NOMO-1 treated with DMSO at 0.1 percent for 48 hours (cell line): Measurements from ENCODE around the gene SLC25A38.

ENCODE experiments used
- DNase-seq: peaks from one replicate; lab custom pipeline; 2025; ENCODE audit not compliant: unreplicated experiment; lab: John Stamatoyannopoulos, UW

SLC25A38 gene

DNA sequence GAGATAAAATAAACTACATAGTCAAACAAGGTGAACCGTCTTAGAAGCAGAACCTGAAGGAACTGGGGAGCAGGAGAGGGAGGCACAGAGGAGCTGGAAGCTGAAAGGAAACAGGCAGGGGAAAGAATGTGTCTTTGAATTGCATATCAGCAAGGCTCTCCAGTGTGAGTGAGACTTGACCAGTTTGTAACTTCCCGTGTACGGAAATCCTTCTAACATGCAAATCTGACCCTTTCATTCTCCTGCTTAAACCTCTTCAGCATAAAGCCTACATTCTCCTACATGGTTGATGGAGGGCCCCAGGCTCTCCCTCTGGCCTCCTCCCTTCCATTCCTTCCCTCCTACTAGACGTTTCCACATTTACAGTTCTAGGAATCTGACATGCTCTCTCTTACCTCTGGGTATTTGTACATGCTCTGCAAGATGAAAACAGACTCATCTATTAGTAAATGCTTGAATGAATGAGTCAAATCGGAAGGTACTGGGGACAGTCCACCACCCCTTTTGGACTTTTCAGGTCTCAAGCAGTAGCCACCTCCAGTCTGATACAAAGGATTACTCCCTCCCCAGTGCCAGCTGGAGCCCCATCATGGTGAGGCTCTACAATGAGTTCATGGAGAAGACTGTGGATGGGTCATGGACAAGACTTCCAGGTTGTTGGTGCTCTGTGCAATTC is 6.1 kb upstream of the SLC25A38 start:
- no peak for DNase-seq

GRCh38 chr3:39378088-39378487 is 5.1 kb upstream of the SLC25A38 start:
- DNase-seq: no peak

DNA sequence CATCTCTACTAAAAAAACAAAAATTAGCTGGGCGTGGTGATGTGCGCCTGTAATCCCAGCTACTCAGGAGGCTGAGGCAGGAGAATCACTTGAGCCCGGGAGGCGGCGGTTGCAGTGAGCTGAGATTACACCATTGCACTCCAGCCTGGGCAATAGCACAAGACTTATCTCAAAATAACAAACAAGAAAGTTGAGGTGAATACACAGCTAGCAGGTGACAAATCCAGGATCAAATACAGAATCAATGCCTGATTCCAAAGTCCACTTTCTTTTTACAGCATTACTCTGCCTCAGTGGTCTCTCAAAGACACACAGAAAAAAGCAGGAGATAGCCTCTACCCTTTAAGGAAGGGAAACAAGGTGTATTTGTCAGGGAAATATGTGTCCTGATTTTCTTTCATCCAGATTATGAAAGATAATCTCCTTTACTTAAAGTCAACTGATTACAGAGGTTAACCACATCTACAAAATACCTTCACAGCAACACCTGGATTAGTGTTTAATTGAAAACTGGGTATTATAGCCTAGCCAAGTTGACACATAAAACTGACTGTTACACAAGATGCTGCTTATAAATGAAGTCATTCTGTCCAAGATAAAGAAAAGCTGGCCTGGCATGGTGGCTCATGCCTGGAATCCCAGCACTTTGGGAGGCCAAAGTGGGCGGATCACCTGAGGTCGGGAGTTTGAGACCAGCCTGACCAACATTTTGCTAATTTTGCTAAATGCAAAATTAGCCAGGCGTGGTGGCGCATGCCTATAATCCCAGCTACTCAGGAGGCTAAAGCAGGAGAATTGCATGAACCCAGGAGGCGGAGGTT is 4.0 kb upstream of the SLC25A38 start:
- DNase-seq: no peak

DNA sequence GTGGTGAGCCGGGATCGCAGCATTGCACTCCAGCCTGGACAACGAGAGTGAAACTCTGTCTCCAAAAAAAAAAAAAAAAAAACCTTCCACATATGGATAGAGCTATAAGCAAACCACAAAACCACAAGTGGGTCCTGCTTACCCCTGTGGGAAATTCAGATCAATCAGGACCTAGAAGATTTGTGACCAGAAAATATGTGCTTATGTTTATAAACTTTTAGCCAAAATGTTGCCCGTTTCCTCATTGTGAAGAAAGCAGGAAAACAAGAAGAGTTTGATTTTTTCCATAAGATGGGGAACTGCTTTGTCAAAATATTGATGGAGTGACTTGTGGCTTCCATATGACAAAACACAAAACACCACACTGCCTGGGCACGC is 3.4 kb upstream of the SLC25A38 start:
- no peak for DNase-seq

DNA sequence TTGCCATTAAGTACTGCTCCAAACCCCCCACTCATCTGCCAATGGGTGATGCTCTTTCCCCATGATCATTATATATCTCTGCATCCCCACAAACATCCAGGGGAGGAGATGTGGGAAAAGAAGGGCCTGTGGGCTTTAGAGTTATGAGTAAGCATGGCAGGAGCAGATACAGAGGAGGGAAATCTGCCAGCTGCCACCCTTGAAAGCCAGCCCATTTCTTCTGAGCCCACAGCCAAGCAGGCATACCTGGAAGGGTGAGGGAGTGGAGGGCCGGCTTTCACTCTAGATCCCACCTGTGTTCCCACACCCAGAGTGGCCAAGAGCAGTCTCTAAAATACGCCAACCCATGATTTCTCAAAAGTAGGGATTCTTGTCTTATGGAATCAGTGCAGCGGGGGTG is 1.7 kb upstream of the SLC25A38 start:
- DNase-seq: no peak

- DNase-seq: no peak
Observed at GRCh38 chr3:39383881-39384664, 903 bp downstream of the SLC25A38 start.

DNA sequence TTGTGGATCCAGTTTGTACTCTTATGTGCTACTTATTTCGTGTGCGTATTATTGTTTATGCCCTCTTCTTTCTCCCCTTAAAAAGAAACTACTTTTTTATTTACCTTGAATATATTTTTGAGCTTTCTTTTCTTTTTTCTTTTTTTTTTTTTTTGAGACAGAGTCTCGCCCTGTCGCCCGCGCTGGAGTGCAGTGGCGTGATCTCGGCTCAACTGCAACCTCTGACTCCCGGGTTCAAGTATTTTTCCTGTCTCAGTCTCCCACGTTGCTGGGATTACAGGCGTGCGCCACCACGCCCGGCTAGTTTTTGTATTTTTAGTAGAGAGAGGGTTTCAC is 1.5 kb downstream of the SLC25A38 start:
- DNase-seq: no peak

- no peak for DNase-seq
Observed at GRCh38 chr3:39385456-39386090, 2.4 kb downstream of the SLC25A38 start.

- no peak for DNase-seq
Observed at GRCh38 chr3:39386318-39386717, 3.1 kb downstream of the SLC25A38 start.

DNA sequence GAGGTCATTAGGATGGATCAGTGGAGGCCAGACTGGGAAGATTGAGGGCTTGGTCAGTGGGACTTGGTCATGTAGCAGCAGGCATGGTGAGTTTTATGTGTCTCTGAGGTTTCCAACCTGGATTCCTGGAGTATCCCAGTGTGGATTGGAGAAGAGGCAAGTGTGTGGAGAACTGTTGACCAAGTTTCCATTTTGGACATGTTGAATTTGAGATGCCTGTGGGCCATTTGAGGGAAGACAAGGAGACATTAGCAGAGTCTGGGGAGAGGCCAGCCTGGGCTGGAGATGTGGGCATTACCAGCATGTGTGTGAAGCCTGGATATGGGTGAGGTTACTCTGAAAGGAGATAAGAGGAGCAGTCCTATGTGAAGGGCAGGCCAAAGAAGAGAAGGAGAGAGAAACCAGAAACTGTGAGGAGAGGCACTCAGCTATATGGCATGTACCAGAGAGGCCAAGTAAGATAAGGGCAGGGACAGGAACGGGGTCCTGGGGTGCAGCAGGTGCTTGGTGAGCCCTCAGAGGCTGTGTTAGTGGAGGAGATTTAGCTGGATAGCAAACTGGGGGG is 4.3 kb downstream of the SLC25A38 start:
- DNase-seq: no peak

DNA sequence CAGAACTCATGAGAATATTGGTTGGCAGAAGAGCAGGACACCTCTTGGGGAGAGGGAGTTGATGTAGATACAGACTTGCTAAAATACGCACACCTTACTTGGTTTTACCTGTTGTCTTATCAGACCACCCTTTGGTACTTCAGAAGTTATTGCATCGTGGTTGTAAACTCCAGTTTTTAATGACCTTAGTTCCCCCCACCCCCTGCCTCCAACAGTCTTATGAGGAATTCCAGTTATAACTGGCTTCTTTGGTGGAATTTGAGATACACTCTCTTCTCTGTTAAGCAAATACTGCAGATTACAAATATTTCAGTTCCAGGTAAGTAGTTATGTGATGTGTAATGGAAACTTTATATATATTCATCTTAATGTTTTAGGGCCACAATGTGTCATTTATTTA is 5.0 kb downstream of the SLC25A38 start:
- no peak for DNase-seq

DNA sequence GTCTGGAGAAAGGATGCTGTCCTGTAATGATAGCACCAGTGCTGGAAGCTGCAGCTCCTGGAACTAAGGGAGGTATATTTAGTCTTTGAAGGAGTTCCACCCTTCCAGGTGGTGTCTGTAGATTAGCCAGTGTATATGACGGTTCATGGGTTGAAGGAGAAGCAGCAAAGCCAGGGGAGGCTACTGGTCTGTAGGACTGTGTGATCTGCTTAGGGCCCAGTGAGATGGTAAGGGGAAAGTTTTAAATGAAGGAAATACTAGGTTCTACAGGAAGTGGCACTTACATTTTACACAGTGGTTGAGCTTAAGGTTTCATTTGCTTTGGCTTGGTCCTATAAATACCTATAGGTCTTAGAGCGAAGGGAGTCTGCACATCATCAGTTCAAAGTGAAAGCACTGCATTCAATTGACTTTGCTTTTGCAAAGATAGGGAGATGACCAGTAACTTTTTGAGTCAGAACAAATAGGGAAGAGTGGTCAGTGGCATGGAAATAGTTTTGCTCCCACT is 5.6 kb downstream of the SLC25A38 start:
- DNase-seq: no peak

- DNase-seq: no peak
Observed at GRCh38 chr3:39390181-39390580, 7.0 kb downstream of the SLC25A38 start.

DNA sequence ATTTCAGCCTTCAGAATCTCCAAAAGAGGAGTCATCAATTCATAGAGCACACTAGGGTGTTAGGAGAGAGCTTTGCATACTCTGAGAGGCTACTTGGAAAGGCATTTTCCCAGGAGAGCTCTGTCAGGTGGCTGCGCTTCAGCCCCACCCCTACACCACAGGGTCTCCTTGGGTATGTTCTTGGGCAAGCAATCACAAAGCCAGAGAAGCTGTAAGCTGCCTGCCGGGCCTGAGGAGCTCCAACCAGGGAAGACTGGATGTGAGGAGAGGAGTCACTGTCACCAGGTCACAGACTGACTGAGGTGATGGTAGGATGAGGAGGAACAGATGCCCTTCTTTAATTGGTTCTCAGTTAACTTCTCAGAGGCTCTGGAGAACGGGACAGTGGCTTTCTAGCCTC is 13.5 kb downstream of the SLC25A38 start:
- DNase-seq: no peak

- no peak for DNase-seq
Observed at GRCh38 chr3:39398700-39399099, 15.5 kb downstream of the SLC25A38 start.

DNA sequence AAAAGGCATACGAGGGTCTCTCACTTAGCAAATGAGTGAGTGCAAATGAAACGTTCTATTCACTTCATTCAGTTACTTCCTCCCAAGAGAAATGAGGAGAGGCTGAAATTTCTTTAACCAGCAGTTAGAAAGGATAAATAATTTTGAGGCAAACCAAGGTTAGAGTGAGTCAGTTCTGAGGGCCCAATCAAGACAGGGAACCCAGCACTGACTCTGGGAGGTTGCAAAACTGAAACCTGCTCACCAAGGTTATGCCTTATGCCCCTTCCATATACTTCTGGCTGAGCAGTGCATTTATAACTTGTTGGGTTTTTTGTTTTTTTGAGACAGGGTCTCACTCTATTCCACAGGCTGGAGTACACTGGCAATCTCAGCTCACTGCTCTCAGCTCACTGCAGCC is 18.8 kb downstream of the SLC25A38 start:
- no peak for DNase-seq

DNA sequence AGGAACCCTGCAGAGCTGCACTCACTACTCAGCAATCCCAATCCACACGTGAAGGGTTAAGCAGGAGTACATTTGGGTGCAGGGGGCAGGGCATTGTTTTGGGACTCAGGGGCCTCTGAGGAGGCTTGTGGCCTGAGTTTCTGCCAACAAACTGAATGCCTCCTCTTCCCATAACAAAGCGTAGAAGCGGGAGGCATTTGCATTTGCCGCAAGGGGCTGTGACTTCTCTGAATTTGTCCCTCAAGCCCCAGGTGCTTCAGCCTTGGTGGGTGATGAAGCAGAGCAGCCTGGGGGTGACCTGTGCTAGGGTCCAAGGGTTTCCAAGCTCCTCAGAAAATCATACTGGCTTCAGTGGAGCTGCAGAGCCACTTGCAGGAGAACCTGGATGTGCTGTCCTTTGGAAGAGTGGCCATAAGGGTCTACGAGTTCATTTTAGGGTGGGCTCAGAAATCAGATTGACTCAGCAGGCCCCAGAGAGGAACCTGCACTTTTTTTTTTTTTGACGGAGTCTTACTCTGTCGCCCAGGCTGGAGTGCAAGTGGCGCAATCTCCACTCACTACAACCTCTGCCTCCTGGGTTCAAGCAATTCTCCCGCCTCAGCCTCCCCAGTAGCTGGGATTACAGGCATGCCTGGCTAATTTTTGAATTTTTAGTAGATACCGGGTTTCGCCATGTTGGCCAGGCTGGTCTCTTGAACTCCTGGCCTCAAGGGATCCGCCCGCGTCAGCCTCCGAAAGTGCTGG is 21.9 kb downstream of the SLC25A38 start:
- DNase-seq: no peak

- DNase-seq: no peak
Observed at GRCh38 chr3:39405687-39406367, 22.7 kb downstream of the SLC25A38 start.

DNA sequence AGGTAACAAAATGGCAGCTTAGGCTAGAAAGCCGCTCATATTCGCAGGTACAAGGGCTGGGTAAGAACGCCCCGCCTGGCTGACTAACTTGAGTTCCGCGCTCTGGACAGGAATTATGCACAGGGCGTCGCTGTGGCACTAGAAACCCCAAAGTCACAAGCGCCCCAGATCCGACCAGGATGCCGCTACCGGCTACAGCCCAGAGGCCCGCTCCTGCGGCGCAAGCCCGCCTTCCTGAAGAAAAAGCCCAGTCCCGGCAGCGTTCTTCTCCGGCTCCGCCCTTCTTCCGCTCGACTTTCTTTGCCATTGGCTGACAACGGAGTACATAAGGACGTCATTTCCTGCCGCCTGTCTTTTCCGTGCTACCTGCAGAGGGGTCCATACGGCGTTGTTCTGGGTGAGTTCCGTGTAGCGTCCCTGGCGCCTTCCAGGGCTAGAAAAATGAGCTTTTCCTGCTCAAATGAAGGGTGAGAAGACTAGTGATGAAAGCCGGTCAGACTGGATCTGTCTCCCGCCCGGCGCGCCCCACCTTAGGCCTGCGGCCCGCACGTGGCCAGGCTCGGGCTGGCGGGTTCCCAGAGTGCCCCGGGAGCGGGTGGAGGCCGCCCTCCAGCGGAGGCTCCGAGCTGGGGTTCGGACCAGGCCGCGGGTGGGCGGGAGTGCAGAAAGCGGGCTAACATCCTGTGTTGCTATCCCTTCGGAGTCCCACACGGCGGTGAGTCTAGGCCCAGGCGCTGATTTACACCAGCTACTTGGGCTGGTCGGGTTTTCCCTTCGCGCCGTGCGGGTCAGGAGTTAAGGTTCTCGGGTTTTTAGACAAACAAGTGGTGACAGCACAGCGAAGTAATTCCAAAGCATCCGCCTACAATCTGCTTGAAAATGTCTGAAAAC is 23.4 kb downstream of the SLC25A38 start, which contains the start of gene RPSA:
Gene RPSA (plus strand): TSS at position 353 of the 891 bp plus-strand sequence. CDS start 934 bp downstream, outside the sequence.
- DNase-seq: peak; percentile 99
